SU-DHL-6 (cell line): ENCODE data around the gene RBFA.
"Not testable (repeated sequence)": the region's sequence is repeated elsewhere in the genome, so short reads cannot be mapped to it uniquely, and the experiment has no call there.

Source experiments
- H2AFZ ChIP-seq: fragments of 200-600 bp; sonication (generic); 2 replicates; pipeline ENCODE4 v1.6.1; 2014; ENCODE audit warnings: low read depth, mild to moderate bottlenecking, moderate library complexity, mixed read lengths, antibody characterized with exemption, low read length; ENCODE audit not compliant: severe bottlenecking
- H3F3A ChIP-seq: fragments of 200-600 bp; shearing (Covaris generic); 2 replicates; pipeline ENCODE4 v1.6.0; 2016; ENCODE audit warnings: antibody characterized with exemption, mild to moderate bottlenecking; ENCODE audit not compliant: insufficient read depth
- H3K27ac ChIP-seq: fragments of 200-600 bp; sonication (generic); 2 replicates; pipeline ENCODE4 v1.5.1; 2016; ENCODE audit warnings: low read depth, mild to moderate bottlenecking, low read length, moderate library complexity, mixed read lengths
- H3K27me3 ChIP-seq: fragments of 200-600 bp; sonication (generic), shearing (Covaris generic); 2 replicates; pipeline ENCODE4 v1.6.0; 2014; ENCODE audit warnings: mild to moderate bottlenecking, low read length
- H3K36me3 ChIP-seq: fragments of 200-600 bp; sonication (generic); 2 replicates; pipeline ENCODE4 v1.6.1; 2014; ENCODE audit warnings: mild to moderate bottlenecking, low read length, mixed read lengths
- H3K4me2 ChIP-seq: fragments of 300-600, 200-600 bp; shearing (Covaris generic), sonication (generic); 2 replicates; pipeline ENCODE4 v1.6.0; 2014; ENCODE audit warnings: low read length, low read depth, mild to moderate bottlenecking; ENCODE audit not compliant: poor library complexity, severe bottlenecking
- H3K4me3 ChIP-seq: fragments of 200-600 bp; sonication (generic); 2 replicates; pipeline ENCODE4 v1.5.1; 2014; ENCODE audit warnings: antibody characterized with exemption, low read length, mild to moderate bottlenecking, mixed read lengths; ENCODE audit not compliant: insufficient read depth, poor library complexity, severe bottlenecking
- H3K79me2 ChIP-seq: fragments of 200-600 bp; sonication (generic); 2 replicates; pipeline ENCODE4 v1.6.1; 2014; ENCODE audit warnings: mild to moderate bottlenecking, low read length, moderate library complexity; ENCODE audit not compliant: insufficient read depth
- H3K9ac ChIP-seq: fragments of 200-600 bp; sonication (generic); 2 replicates; pipeline ENCODE4 v1.7.0; 2014; ENCODE audit warnings: mild to moderate bottlenecking, low read length
- H3K9me2 ChIP-seq: fragments of 200-600 bp; sonication (generic); replicated peaks from 2 replicates; pipeline ENCODE4 v1.6.1; 2014; ENCODE audit warnings: low read length; ENCODE audit not compliant: insufficient read depth
- H3K9me3 ChIP-seq: fragments of 200-600 bp; sonication (generic); 2 replicates; pipeline ENCODE4 v1.6.1; 2014; ENCODE audit warnings: low read length, mixed read lengths; ENCODE audit not compliant: insufficient read depth
- H4K20me1 ChIP-seq: fragments of 200-600 bp; sonication (generic); 2 replicates; pipeline ENCODE4 v1.6.1; 2014; ENCODE audit warnings: low read depth, mild to moderate bottlenecking, antibody characterized with exemption, low read length, moderate library complexity, mixed read lengths
- EZH2phosphoT487 ChIP-seq: fragments of 200-600 bp; sonication (generic), shearing (Covaris generic); conservative IDR thresholded peaks from 2 replicates; pipeline ENCODE4 v1.6.1; 2018; ENCODE audit warnings: mild to moderate bottlenecking, antibody characterized with exemption, low read length, moderate library complexity, mixed read lengths
- TF ChIP-seq, protein P1 (sequence below): fragments of 200-600 bp; sonication (generic); IDR thresholded peaks from one replicate; pipeline ENCODE4 v1.5.1; 2017; ENCODE audit warnings: antibody characterized with exemption, mild to moderate bottlenecking, low read length, moderate library complexity; ENCODE audit not compliant: insufficient read depth, poor library complexity, severe bottlenecking

RBFA gene

DNA sequence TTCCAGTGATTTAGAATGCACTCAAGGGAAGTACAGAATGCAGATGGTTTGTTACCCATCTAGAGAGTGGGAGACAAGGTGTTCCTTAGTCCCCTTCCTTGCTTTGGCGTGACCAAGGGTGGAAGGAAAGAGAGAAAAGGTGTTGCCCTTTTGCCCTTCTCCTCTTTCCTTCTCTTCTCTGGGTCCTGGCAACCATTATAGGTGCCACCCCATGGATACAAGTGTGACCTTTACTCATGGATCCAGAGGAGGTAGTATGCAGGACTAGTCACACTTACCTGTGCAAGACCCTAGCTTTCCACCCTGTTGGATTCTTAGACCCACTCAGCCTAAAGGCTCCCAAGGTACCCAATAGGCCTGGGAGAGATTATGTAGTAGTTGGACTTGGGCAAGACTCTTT, 11.6 kb upstream of the RBFA start:
- H3K27me3 ChIP-seq = no peaks in the 10 kb centered on the region
- no peaks in the 10 kb centered on the region for H3F3A ChIP-seq
- no peak overlapping the region for H2AFZ ChIP-seq
- TF ChIP-seq EZH2phosphoT487 = no peak
- TF ChIP-seq, protein P1, sequence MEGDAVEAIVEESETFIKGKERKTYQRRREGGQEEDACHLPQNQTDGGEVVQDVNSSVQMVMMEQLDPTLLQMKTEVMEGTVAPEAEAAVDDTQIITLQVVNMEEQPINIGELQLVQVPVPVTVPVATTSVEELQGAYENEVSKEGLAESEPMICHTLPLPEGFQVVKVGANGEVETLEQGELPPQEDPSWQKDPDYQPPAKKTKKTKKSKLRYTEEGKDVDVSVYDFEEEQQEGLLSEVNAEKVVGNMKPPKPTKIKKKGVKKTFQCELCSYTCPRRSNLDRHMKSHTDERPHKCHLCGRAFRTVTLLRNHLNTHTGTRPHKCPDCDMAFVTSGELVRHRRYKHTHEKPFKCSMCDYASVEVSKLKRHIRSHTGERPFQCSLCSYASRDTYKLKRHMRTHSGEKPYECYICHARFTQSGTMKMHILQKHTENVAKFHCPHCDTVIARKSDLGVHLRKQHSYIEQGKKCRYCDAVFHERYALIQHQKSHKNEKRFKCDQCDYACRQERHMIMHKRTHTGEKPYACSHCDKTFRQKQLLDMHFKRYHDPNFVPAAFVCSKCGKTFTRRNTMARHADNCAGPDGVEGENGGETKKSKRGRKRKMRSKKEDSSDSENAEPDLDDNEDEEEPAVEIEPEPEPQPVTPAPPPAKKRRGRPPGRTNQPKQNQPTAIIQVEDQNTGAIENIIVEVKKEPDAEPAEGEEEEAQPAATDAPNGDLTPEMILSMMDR = no peak
- peaks cover 66% of the 10 kb centered on the region; the same call in 1 of the 2 replicates for H3K9me3 ChIP-seq
- H3K9me2 ChIP-seq = no peaks in the 10 kb centered on the region
- no peaks in the 10 kb centered on the region for H3K36me3 ChIP-seq
- no peak overlapping the region for H3K4me3 ChIP-seq
- no peaks in the 10 kb centered on the region for H3K79me2 ChIP-seq
- no peak overlapping the region for H3K27ac ChIP-seq
- no peaks in the 10 kb centered on the region for H4K20me1 ChIP-seq
- H3K9ac ChIP-seq = no peak overlapping the region
- H3K4me2 ChIP-seq = no peak overlapping the region

DNA sequence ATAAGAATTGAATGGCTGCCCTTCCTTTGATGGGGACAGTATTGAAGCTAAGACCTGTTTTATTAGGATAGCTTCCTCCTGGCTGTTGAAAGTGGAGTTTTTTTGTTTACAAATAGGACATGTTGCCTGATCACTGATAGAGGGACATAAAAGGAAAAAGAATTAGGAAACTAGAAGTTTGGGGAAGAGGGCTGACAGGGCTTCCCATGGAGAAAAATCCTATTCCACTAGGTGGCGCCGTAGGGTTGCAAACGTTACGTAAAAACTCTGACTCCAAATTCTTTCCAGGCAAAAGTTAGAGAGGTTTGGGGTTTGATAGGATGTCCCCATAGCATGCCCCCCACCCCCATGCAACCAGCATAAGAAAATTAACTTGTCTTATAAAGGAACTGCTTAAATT, 11.1 kb upstream of the RBFA start:
- H3K4me2 ChIP-seq = no peak overlapping the region
- no peaks in the 10 kb centered on the region for H3F3A ChIP-seq
- H3K4me3 ChIP-seq = no peak overlapping the region
- no peak overlapping the region for H2AFZ ChIP-seq
- no peaks in the 10 kb centered on the region for H3K9me2 ChIP-seq
- no peak overlapping the region for H3K9ac ChIP-seq
- H3K27ac ChIP-seq = no peak overlapping the region
- H3K36me3 ChIP-seq = no peaks in the 10 kb centered on the region
- TF ChIP-seq, protein P1 = peak; percentile 57
- no peak for TF ChIP-seq EZH2phosphoT487
- H3K79me2 ChIP-seq = no peaks in the 10 kb centered on the region
- no peaks in the 10 kb centered on the region for H3K27me3 ChIP-seq
- peaks cover 66% of the 10 kb centered on the region; the same call in 1 of the 2 replicates for H3K9me3 ChIP-seq
- H4K20me1 ChIP-seq = no peaks in the 10 kb centered on the region

DNA sequence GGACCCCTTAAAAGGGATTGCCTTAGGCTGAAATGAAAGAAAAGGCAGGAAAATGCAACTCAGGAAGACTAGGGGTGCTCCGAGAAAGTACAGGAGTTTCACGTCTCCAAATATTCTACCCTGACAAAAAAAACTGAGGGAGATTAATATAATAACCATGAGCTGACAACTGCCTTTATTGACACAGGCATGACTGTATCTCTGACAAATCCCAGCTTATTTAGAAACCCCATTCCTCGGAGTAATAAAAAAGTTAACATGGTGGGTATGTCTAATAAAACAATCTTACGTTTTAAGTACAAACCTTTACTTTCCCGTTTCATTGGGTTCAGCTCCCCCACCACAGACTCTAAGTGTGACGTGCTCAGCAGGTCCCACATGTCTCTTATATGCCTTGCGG, 7.9 kb upstream of the RBFA start:
- no peak for TF ChIP-seq EZH2phosphoT487
- H3K9me3 ChIP-seq = peaks cover 45% of the 10 kb centered on the region; the same call in 1 of the 2 replicates
- no peak overlapping the region for H3K9ac ChIP-seq

DNA sequence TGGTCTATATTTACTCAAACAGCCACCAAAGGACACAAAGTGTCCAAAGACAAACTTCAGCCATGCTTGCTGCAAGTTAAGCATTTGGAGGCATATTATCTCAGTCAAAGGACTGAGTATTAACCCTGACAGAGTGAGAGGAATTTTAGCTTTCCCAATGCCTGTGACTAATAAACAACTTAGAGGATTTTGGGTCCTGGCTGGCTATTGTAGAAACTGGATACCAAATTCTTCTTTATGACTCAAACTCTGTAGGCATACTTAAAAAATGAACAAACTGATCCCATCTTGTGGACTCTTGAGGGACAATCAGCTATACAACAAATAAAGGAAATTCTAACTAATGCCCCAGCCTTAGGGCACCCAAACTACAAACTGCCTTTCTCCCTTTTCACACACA, 6.5 kb upstream of the RBFA start:
- not testable (repeated sequence) for H2AFZ ChIP-seq, H3F3A ChIP-seq, H4K20me1 ChIP-seq, H3K9ac ChIP-seq, H3K27me3 ChIP-seq, H3K4me2 ChIP-seq, H3K36me3 ChIP-seq, H3K79me2 ChIP-seq, H3K4me3 ChIP-seq, H3K9me2 ChIP-seq, H3K27ac ChIP-seq
- peaks cover 32% of the 10 kb centered on the region; the same call in 1 of the 2 replicates for H3K9me3 ChIP-seq

More for the DNA sequence above, 7.9 kb upstream of the RBFA start:
- H3K9me2 ChIP-seq = no peaks in the 10 kb centered on the region
- no peaks in the 10 kb centered on the region for H3F3A ChIP-seq
- H3K27ac ChIP-seq = no peak overlapping the region
- H3K36me3 ChIP-seq = no peaks in the 10 kb centered on the region
- H2AFZ ChIP-seq = no peak overlapping the region
- H3K27me3 ChIP-seq = no peaks in the 10 kb centered on the region
- no peaks in the 10 kb centered on the region for H4K20me1 ChIP-seq
- no peak overlapping the region for H3K4me3 ChIP-seq
- no peak overlapping the region for H3K4me2 ChIP-seq
- no peaks in the 10 kb centered on the region for H3K79me2 ChIP-seq
